Measurements from ENCODE around the gene COMMD7.
"Not testable (repeated sequence)": the region's sequence is repeated elsewhere in the genome, so short reads cannot be mapped to it uniquely, and the experiment has no call there.

COMMD7 gene

DNA sequence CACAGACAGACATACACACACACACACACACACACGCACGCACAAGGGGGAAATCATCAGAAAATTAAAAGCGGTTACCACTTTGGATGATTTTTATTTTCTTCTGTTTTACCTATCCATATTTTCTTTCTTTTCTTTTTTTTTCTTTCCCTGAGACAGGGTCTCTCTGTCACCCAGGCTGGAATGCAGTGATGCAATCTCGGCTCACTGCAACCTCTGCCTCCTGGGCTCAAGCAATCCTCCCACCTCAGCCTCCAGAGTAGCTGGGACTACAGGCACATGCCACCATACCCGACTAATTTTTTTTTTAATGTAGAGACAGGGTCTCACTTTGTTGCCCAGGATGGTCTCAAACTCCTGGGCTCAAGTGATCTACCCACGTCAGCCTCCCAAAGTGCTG, 14.8 kb downstream of the COMMD7 start:
- DNase-seq (ENCODE audit: low read depth) = not testable (repeated sequence)

DNA sequence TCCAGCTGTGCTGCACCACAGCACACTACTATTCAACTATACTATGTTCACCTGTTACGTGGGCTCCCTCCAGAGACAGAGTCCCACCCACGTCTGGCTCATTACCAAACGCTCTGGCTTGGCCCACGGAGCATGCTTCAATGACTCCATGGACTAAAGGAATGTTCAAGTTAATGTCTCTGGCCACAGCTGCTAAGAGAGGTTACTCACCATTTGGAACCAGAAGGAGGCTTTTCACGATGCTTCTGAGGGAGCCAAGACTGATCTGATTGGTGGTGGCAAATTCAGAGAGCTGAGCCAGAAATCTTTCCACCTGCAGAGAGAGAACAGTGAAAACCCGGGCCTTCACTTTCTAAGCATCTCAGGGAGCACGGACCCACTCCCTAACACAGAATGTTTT, 15.6 kb downstream of the COMMD7 start:
- DNase-seq (ENCODE audit: low read depth) = no peak

DNA sequence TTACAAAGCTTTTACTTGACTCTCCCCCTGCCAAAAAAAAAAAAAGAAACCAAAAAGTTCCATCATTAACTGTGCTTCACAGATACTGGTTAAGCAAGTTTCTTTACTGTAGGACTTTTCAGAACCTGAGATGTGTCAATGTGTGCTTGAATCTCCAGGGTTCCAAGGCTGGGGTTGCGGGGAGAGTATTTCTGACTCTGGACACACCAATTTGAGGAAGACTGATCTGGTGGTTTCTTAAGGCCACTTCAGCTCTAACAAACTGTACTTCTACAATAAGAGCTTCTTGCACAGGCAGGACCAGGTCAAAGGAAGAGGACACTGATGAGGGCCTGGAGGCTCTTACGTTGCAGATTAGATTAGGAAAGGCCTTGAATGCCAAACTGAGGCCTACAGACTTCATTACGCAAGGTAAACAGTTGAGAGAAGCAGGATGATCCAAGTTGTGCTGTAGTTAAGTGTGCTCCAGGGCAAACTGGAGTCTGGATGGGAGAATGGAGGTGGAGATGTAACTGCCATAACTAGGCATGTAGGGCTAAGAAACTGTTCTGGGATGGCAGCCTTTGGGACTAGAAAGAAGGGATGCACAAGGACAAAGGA, 24.4 kb downstream of the COMMD7 start:
- DNase-seq (ENCODE audit: low read depth) = no peak

- no peak for DNase-seq (ENCODE audit: low read depth)
Observed at GRCh38 chr20:32711346-32711745, 31.9 kb downstream of the COMMD7 start.

DNA sequence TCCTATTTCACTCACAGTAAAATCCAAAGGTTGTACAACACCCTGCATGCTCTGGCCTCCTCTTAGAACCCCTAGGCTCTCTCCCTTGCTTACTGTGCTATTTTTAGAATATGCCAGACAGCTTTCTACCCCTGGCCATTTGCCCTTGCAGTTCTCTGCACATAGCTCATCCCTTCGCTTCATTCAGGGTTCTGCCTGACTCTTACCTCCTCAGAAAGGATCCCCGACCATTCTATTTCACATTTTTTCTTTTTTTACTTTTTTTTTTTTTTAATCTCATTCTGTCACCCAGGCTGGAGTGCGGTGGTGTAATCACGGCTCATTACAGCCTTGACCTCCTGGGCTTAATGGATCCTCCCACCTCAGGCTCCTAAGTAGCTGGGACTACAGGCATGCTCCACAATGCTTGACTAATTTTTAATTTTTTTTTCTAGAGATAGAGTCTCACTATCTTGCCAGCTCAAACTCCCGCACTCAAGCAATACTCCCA, 33.6 kb downstream of the COMMD7 start:
- DNase-seq (ENCODE audit: low read depth) = no peak

DNA sequence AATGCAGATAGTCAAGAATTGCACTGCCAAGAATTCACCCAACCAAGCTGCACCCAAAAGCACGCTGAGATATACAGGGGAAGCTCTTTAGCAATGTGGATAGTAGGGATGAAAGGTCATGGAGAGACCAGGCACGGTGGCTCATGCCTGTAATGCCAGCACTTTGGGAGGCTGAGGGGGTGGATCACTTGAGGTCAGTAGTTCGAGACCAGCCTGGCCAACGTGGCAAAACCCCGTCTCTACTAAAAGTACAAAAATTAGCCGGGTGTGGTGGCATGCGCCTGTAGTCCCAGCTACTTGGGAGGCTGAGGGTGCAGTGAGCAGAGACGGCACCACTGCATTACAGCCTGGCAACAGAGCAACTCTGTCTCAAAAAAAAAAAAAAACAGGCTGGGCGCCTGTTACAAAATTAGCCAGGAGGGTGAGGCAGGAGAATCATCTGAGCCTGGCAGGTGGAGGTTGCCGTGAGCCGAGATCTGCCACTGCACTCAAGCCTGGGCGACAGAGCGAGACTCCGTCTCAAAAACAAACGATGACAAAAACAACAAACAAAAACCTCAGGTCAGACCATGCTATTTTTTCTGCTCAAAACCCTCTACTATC, 34.1 kb downstream of the COMMD7 start:
- DNase-seq (ENCODE audit: low read depth) = not testable (repeated sequence)

- DNase-seq (ENCODE audit: low read depth) = no peak
Observed at GRCh38 chr20:32707691-32708581, 35.3 kb downstream of the COMMD7 start.

DNA sequence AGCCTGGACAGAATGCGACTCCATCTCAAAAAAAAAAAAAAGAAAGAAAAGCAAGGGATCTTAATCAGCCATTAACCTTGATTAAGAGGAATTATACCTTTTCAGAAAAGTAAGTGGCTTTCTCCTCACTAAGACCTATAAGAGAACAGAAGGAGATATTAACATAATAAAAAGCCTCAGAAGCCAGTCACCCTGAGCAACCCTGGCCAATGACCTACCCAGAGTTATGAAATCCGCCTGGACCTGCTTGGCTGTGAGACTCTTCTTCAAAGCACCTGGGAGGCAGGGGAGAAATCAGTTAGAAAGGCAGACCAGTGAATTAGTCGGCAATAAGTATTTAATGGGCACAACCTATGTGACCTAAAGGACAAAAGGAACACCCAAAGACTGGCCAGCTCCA, 36.8 kb downstream of the COMMD7 start:
- no peak for DNase-seq (ENCODE audit: low read depth)

DNA sequence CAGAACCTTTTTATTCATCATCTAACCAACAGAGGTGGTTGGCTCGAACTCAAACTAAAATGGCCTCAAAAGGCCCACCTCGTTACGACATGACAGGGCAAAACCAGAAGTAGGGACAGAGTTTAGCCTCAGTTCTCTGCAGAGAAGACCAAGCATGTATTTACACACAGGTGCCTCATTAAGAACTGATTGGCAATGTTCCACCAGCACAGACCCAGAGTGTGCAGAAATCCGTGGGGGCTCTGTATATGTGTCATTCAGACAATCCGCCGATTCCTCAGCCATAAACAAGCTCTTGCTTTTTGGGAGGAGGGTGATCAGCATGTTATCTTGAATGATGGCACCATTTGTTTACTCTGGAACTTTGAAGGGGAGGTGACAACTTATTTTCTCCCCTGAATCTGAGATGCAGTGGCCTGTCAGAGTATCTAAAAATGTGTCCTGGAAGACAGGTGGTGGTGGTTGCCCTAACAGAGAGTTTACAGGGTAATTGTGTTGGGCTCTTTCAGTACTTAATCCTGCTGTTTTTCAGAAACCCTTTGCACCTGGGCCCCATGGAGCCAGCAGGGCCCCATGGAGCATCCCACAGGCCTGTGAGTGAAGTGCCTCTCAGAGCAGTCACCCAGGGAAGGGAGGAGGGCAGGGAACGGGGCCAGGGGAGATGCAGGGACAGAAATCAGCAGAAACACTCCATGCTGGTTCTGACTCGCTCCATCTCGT, 40.4 kb downstream of the COMMD7 start:
- DNase-seq (ENCODE audit: low read depth) = no peak

- no peak for DNase-seq (ENCODE audit: low read depth)
Observed at GRCh38 chr20:32697608-32698007, 45.7 kb downstream of the COMMD7 start.

DNA sequence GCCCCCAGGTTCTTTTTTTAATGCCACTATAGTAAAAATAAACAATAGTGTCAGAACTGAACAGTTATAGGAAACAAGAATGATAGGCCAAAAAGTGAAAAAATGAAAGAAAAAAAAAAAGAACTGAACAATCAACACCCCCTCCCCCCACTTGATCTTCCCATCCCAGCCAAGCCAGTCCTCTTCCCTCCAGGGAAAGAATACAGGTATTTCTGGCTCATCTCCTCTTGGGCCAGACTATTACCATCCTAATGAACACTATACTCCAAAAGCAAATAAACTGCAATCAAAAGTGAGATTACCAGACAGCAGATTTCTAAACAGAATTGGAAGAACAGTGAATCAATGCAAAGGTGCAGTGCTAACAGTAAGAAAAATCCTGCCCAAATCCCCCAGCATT, 48.2 kb downstream of the COMMD7 start:
- DNase-seq (ENCODE audit: low read depth) = no peak

GRCh38 chr20:32688966-32689365, 54.3 kb downstream of the COMMD7 start:
- DNase-seq (ENCODE audit: low read depth) = not testable (repeated sequence)

GRCh38 chr20:32687180-32687532, 56.1 kb downstream of the COMMD7 start:
- no peak for DNase-seq (ENCODE audit: low read depth)

- DNase-seq (ENCODE audit: low read depth) = no peak
Observed at GRCh38 chr20:32686530-32687179, 56.6 kb downstream of the COMMD7 start.

GRCh38 chr20:32685541-32686529, 57.4 kb downstream of the COMMD7 start:
- no peak for DNase-seq (ENCODE audit: low read depth)

DNA sequence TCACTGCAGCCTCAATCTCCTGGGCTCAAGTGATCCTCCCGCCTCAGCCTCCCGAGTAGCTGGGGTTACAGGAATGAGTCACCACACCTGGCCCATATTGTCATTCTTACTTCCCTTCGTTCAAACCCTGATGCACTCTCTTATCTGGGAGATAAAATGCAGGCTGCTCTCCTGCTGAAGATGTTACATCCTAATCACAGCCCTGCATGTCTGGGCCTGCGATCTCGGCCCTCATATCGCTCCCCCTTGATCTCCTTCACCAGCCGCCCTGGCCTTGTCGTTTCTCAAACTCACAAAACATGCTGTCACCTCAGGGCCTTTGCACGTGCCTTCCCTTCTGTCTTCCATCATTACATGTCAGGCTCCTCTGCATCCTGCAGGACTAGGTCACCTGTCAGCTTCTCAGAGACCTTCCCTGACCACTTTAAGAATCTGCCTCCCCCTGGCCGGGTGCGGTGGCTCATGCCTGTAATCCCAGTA, 60.7 kb downstream of the COMMD7 start:
- DNase-seq (ENCODE audit: low read depth) = no peak

- DNase-seq (ENCODE audit: low read depth) = no peak
Observed at GRCh38 chr20:32681175-32682084, 61.8 kb downstream of the COMMD7 start.

DNA sequence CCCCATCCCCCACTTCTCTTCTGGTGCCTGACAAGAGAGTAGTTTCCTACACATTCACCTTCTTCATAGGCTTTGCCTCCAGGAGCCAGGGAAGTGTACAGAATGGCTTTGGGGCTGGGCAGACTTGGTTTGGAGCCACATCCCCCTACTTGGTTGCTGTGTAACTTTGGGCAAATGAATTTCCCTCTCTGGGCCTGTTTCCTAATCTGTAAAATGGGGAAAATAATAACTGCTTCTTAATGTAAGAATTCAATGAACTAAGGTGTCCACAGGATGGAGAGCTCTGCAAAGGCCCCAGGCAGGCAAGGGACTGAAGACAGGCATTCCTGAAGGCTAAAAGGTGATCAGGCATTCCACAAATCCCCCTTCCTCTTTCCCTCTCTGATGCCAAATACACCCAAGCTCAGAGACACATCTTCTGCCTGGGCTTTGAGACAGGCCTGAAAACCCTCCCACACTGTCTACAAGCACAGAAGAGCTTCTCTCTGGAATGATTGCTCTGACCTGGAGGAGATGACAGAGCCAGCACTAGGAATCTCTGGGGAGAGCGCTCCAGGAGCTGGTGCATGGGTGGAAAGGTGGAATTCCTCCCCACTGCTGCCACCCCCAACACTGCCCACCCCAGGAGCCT, 62.6 kb downstream of the COMMD7 start:
- DNase-seq (ENCODE audit: low read depth) = no peak

DNA sequence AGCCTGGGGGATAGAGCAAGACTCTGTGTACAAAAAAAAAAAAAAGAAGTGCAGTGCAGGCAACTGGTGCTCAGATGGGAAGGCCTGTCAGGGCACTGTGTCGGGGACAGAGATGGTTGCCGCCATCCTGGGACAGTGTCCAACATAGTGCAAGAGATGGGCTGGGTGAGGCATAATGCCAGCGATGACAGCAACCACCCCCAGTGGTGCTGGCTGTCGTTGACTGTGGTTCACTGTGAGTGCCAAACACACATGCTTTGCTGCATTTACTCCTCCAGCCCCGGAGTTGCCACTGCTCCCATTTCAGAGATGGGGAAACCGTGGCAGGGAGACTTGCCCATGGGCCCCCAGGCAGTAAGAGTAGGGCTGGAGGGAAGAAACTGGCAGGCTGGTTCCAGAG, 64.3 kb downstream of the COMMD7 start:
- no peak for DNase-seq (ENCODE audit: low read depth)
